BJ (cell line): Measurements from ENCODE around the gene SMIM30. TPM values are rescaled to one million over a fixed set of nuclear protein-coding genes. Genes with fewer than 3 reads are reported as not detected.
"Not testable (repeated sequence)": the region's sequence is repeated elsewhere in the genome, so short reads cannot be mapped to it uniquely, and the experiment has no call there.

ENCODE experiments used
- CTCF ChIA-PET: fragments of 350-600 bp; formaldehyde crosslinking; extraction: SDS; loops from one replicate; lab custom pipeline; 2021; ENCODE audit warnings: antibody characterized with exemption, inconsistent platforms; lab: Yijun Ruan, JAX
- POLR2A ChIA-PET: fragments of 300-600 bp; sonication (Branson Sonifier 250); formaldehyde crosslinking; extraction: SDS; loops from one replicate; lab custom pipeline; 2021; ENCODE audit warnings: antibody characterized with exemption; lab: Charles Lee
- DNase-seq: peaks from one replicate; pipeline ENCODE4 v3.0.0-alpha.2; 2011; ENCODE audit warnings: low read depth
- H3K27me3 ChIP-seq: 2 replicates; pipeline ENCODE4 v1.6.0; 2011; ENCODE audit warnings: low read length; ENCODE audit not compliant: control insufficient read depth, insufficient read depth
- H3K36me3 ChIP-seq: 2 replicates; pipeline ENCODE4 v1.5.1; 2011; ENCODE audit warnings: low read length; ENCODE audit not compliant: control insufficient read depth, insufficient read depth
- H3K4me3 ChIP-seq: 2 replicates; pipeline ENCODE4 v1.5.1; 2011; ENCODE audit warnings: low read depth, mild to moderate bottlenecking, control low read depth, low read length
- CTCF ChIP-seq: IDR thresholded peaks from 2 replicates; pipeline ENCODE4 v1.5.1; 2011; ENCODE audit warnings: low read depth, mild to moderate bottlenecking, control low read depth, inconsistent platforms, low read length, moderate library complexity; ENCODE audit not compliant: insufficient read depth
- polyA minus RNA-seq: library from RNA; depleted of rRNA, polyadenylated mRNA; stranded (reverse); fragments of >200 nt; gene quantifications from 2 replicates; pipeline ENCODE4 v1.2.3, GENCODE V29; 2011; rRNA and poly(A)+ RNA removed
- polyA plus RNA-seq: library from polyadenylated mRNA; depleted of rRNA; stranded (reverse); fragments of >200 nt; gene quantifications from 2 replicates; pipeline ENCODE4 v1.2.3, GENCODE V29; 2011; rRNA removed

Gene SMIM30
- polyA plus RNA-seq (28.4 and 58.4 TPM in 2 replicates), polyA minus RNA-seq (6.4 and 6.5 TPM in 2 replicates)

- Histone ChIP-seq H3K36me3 (no peaks in the 10 kb centered on the region; the same call in 1 of the 2 replicates), H3K27me3 (no peaks in the 10 kb centered on the region), H3K4me3 (peak within 1 kb of the TSS; percentile 68)
- DNase-seq = peak; percentile 44
- ChIA-PET POLR2A (no interaction called here), CTCF (interaction anchor here (0.6 to 0.7 kb wide), 3 partner anchors 12 to 746 kb away, joined by 3 to 6 read pairs (median 3); no protein-coding TSS in a partner anchor)
- TF ChIP-seq CTCF = no peak
Observed at GRCh38 chr7:113118074-113118959, at the start of gene SMIM30. Gene SMIM30 (minus strand): TSS chr7:113118554. CDS start chr7:113117578, 976 bp downstream.

- H3K4me3 ChIP-seq, DNase-seq, H3K36me3 ChIP-seq, POLR2A ChIA-PET, H3K27me3 ChIP-seq: not testable (repeated sequence)
- CTCF ChIA-PET = interaction anchor here (1.0 to 1.2 kb wide), 3 partner anchors 20 to 256 kb away, joined by 3 to 4 read pairs (median 3); no protein-coding TSS in a partner anchor
Observed at GRCh38 chr7:113166176-113166575, 47.8 kb upstream of the SMIM30 start.

- no peak for TF ChIP-seq CTCF
- CTCF ChIA-PET = interaction anchor here (1.0 to 5.0 kb wide), 15 partner anchors 8 to 264 kb away, joined by 3 to 58 read pairs (median 11); no protein-coding TSS in a partner anchor
- no peak for DNase-seq
- H3K27me3 ChIP-seq = no peaks in the 10 kb centered on the region
- POLR2A ChIA-PET = no interaction called here
- no peak overlapping the region for H3K4me3 ChIP-seq
- no peaks in the 10 kb centered on the region for H3K36me3 ChIP-seq
Observed at GRCh38 chr7:113161050-113161449, 42.7 kb upstream of the SMIM30 start.

GRCh38 chr7:113159746-113160339 lies 41.5 kb upstream of the SMIM30 start:
- peak; percentile 85 for TF ChIP-seq CTCF
- CTCF ChIA-PET = interaction anchor here (0.6 to 5.0 kb wide), 43 partner anchors 8 to 1787 kb away, joined by 3 to 58 read pairs (median 4); no protein-coding TSS in a partner anchor
- POLR2A ChIA-PET = no interaction called here

GRCh38 chr7:113158756-113159155 lies 40.4 kb upstream of the SMIM30 start:
- POLR2A ChIA-PET = no interaction called here
- CTCF ChIA-PET = interaction anchor here (0.6 to 5.0 kb wide), 17 partner anchors 10 to 611 kb away, joined by 3 to 58 read pairs (median 11); no protein-coding TSS in a partner anchor
- no peak for DNase-seq
- H3K27me3 ChIP-seq = no peaks in the 10 kb centered on the region
- H3K36me3 ChIP-seq = no peaks in the 10 kb centered on the region
- H3K4me3 ChIP-seq = no peak overlapping the region
- TF ChIP-seq CTCF = no peak

More at GRCh38 chr7:113159746-113160339, 41.5 kb upstream of the SMIM30 start:
- no peak for DNase-seq
- Histone ChIP-seq H3K36me3 (no peaks in the 10 kb centered on the region), H3K27me3 (no peaks in the 10 kb centered on the region), H3K4me3 (no peak overlapping the region)
